Colon (tissue), 2 donors: Measurements from ENCODE around the gene CRACR2B.

Source experiments
- FAIRE-seq: peaks from 2 replicates; lab custom pipeline; 2012; peaks lifted over from hg19 to GRCh38; lab: Jason Lieb, UNC
- donor health status: control.
- donor health status: control.

The CRACR2B gene

DNA sequence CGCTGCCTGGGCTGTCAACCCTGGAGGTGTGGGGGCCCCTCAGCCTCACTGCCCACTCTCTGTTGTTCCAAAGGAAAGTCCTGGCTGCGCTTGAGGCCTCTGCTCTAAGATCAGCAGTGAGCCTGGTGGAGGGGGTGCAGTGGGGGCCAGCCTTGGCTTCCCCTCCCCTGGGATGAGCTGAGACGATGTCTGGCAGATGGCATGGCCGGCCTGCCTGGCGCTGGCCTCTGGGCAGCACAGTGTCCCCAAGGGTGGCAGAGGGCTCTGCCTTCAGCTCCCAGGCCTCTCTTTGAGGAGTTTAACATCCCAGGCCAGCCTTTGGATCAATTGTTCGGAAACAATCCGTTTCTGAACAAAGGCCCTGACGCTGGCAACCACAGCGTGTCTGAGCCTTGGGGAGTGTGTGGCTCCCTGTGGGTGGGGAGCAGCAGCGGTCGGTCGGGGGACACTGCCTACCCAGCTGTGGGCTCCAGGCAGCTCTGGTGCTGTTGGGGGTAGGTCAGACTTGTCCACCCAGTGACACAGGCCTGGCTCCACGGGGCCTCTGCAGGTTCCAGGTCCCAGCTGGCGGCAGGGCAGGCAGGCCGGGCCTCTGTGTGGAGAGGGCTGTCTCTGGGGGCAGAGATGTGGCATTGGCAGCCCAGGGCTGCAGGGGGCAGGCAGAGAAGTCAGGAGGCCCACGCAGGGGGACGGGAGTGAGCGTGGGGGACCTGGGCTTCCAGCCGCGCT lies 27.0 kb downstream of the CRACR2B start:
- FAIRE-seq = no peak

DNA sequence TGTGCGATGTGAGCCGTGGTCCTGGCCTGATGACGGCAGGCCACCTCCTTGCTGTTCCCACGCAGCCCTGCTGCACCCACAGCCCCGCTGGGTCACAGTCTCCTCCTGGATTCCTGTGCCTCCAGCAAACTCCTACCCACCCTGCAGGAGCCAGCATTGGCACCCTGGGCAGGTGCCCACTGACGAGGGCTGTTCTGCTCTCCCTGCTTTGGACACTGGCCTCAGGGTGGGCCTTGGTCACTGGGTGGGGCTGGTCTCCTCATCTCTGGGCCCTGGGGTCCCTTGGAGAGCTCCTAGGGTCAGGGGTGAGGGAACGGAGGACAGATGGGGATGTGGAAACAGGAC lies 27.6 kb downstream of the CRACR2B start:
- no peak for FAIRE-seq

DNA sequence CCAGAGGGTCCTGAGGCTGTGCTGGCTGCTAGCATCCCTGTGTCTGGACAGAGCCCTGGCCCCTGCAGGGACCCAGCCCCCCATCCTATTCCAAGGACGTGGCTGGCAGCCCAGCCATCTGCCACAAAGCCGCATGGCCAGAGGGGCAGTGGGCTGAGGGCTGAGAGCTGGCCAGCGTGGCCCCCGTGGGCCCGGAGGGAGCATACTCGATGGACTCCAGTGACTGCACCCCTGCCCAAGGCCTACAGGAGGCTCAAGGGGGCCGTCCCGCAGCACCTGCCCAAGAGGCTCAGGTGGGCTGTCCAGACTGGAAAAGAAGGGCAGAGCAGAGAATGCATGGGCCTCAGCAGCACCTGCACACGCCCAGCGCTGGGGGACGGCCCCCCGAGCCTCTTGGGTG lies 28.1 kb downstream of the CRACR2B start:
- FAIRE-seq = no peak

- no peak for FAIRE-seq
These were observed 28.7 kb downstream of the CRACR2B start for GRCh38 chr11:856397-856796.

GRCh38 chr11:858053-858761 lies 30.5 kb downstream of the CRACR2B start:
- FAIRE-seq = no peak

DNA sequence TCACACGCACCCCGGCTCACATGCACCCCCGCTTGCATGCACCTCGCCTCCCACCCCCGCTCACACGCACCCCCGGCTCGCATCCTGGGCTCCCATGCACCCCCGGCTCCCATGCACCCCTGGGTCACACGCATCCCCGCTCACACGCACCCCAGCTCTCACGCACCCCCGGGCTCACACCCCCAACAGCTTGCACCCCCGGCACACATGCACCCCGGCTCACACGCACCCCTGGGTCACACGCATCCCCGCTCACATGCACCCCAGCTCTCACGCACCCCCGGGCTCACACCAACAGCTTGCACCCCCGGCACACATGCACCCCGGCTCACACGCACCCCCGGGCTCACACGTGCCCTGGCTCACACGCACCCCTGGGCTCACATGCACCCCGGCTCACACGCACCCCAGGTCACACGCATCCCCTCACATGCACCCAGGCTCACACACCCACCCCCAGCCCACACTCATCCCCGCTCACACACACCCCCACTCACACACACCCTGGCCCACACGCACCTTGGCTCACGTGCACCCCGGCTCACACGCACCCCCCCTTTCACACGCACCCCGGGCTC lies 31.1 kb downstream of the CRACR2B start:
- FAIRE-seq = no peak

GRCh38 chr11:859394-860131 lies 31.8 kb downstream of the CRACR2B start:
- FAIRE-seq = no peak

DNA sequence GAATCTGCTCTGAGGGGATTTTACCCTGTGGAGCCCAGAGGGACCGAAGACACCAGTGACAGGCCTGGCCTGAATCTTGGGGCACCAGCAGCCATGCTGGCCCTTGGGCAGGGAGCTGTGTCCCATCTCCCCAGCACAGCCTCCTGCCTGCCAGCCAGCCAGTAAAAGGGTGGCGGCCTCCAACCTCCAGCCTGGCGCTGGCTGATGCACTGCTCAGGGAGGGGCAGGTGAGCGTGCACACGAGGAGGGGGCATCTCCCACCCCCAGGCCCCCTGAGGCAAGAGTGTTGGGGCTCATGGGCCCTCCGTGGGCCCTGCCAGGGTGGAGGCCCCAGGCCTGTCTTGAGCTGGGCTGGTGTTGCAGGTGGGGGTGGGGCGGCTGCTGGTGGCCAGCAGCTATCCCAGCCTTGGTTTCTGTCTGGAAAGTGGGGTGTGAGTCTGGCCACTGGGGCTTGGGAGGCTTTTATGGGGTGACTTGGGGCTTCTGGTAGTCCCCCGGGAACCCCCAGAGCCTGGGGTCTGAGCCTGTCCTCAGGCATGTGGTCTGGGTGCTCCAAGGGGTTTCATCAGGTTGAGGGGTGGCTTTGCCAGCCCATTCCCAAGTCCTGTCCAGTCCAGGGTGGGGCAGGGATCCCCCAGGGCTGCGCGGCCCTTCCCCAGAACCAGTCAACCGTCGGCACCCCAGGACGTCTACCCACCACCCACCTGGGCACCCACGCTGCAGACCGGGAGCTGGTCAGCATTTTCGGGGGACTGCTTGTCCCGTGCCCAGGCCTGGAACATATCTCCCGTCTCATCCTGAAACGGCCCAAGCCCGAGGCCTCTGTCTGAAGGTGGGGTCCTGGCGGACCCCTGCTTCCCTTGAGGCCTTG lies 32.8 kb downstream of the CRACR2B start:
- FAIRE-seq = no peak

DNA sequence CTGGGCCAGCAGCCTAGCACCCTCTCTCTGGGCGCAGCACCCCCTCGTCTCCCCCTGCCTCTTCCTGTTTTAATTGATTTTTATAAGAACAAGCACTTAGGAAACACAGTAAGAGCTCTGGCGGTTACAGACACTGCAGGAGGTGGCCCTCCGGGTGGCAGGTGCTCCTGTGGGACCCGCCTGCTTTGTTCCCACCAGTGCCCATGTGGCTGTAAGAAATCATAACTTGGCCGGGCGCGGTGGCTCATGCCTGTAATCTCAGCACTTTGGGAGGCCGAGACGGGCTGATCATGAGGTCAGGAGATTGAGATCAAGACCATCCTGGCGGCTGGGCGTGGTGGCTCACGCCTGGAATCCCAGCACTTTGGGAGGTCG lies 33.4 kb downstream of the CRACR2B start:
- FAIRE-seq = no peak

DNA sequence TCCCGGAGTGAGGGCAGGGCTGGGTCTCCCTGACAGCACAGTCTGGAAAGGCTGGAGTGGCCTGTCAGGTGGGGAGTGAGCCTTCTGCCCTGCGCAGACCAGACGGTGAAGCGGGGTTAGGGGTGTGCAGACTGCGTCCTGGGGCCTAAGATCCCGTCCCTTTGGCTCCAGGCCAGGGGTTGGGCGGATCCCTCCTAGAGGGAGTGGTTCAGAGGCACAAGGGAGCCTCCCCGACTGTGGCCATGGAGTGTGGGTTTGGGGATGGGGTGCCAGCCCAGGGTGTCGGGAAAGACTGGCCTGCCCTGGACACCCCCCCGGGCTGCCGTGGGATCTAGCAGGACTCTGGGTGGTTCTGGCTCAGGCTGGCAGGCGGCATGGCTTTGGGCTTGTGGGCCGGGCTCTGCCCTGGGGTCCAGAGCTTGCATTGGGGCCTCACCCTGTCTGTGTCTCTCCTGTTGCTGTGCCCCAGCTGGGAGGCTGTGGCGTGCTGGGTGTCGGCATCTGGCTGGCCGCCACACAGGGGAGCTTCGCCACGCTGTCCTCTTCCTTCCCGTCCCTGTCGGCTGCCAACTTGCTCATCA lies 34.5 kb downstream of the CRACR2B start:
- FAIRE-seq = no peak

- FAIRE-seq = no peak
These were observed 34.9 kb downstream of the CRACR2B start for GRCh38 chr11:862696-863022.

- FAIRE-seq = no peak
These were observed 35.5 kb downstream of the CRACR2B start for GRCh38 chr11:863023-863909.

GRCh38 chr11:863910-864827 lies 36.5 kb downstream of the CRACR2B start:
- FAIRE-seq = no peak

DNA sequence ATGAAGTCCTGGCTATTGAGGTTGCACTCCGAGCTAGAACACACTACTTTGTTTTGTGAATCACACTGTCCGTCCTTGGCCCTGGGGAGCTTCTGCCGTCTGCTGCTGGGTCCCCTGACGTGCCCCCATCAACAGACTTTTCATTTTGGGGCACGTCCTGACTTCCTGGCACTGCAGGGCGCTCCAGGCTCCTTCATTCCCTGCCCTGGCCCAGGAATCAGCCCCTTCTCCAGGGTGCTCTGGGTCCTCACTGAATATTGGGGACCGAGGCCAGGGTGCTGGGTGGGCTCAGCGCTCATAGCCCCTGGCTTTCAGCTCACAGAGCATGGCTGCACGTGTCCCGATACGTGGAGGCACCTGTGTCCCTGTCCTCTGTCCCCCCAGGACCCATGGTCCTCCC lies 37.2 kb downstream of the CRACR2B start:
- no peak for FAIRE-seq

GRCh38 chr11:865462-866430 lies 38.0 kb downstream of the CRACR2B start:
- no peak for FAIRE-seq

- FAIRE-seq = no peak
These were observed 38.8 kb downstream of the CRACR2B start for GRCh38 chr11:866481-866880.

DNA sequence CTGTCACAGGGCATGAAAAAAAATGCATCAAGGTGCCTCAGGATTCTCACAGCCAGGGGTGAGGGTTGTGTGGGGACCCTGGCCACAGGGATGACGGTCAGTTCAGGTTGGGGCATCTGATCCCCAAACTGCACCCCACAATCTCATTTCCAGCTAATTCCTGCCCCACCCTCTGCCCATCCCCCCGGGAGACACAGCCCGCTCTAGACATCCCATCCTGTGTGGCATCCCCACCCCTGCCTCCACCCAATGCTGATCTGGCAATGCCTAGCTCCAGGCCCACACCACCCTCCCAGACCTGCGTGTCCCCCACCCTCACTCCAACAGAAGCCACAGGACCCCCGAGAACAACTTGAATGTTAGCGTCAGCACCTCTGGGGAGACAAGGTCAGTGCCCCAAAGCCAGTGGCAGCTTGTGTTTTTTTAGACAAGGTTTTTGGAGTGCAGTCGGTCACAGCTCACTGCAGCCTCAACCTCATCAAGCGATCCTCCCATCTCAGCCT lies 40.2 kb downstream of the CRACR2B start:
- FAIRE-seq = no peak

DNA sequence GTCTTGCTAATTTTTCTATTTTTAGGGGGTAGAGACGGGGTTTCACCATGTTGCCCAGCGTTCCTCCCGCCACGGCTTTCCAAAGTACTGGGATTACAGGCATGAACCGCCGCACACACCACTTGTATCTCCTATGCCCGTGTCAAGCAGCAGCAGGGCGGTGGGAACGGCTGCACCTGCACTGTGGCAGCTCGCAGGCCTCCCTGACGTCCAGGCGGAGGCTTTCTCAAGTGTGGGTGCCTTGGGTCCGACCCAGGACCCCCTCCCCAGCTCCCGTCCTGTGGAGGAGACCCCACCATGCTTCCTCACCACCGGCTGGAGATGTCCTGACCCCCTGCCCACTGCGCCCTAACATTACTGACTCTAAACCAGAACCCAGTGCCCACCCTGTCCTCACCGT lies 40.7 kb downstream of the CRACR2B start:
- no peak for FAIRE-seq
